Activated naive CD4-positive, alpha-beta T cell treated with anti-CD3 and anti-CD28 coated beads, Interleukin-2, amount 10 ng/mL, durations not matched to agents 7 days and 5 days (primary cell): ENCODE results near the gene RND3.

Experiments used
- CTCF ChIA-PET: fragments of 350-600 bp; sonication (Branson Sonifier 250); formaldehyde crosslinking; loops from one replicate; lab custom pipeline; 2021; ENCODE audit warnings: antibody characterized with exemption; lab: Charles Lee
- DNase-seq: peaks from one replicate; pipeline ENCODE4 v3.0.0-alpha.2; 2020
- H3K27ac Mint-ChIP-seq: one replicate; pipeline ENCODE4 v1.8.0; 2021; ENCODE audit warnings: mild to moderate bottlenecking, moderate library complexity, mixed read lengths
- H3K27me3 Mint-ChIP-seq: one replicate; pipeline ENCODE4 v1.8.0; 2021; ENCODE audit warnings: mild to moderate bottlenecking, mixed read lengths
- H3K36me3 Mint-ChIP-seq: one replicate; pipeline ENCODE4 v1.8.0; 2021; ENCODE audit warnings: mixed read lengths
- H3K4me1 Mint-ChIP-seq: one replicate; pipeline ENCODE4 v1.8.0; 2021; ENCODE audit warnings: mixed read lengths
- H3K4me3 Mint-ChIP-seq: one replicate; pipeline ENCODE4 v1.8.0; 2021; ENCODE audit warnings: mild to moderate bottlenecking, moderate library complexity, mixed read lengths
- H3K9me3 Mint-ChIP-seq: one replicate; pipeline ENCODE4 v1.8.0; 2021; ENCODE audit warnings: mixed read lengths

Gene RND3

GRCh38 chr2:150459281-150459680 is 28.2 kb downstream of the RND3 start:
- CTCF ChIA-PET: no interaction called here
- DNase-seq: no peak
- Mint-ChIP-seq H3K36me3 (no peaks in the 10 kb centered on the region), H3K9me3 (no peaks in the 10 kb centered on the region), H3K4me1 (no peaks in the 10 kb centered on the region), H3K4me3 (no peak overlapping the region), H3K27ac (no peak overlapping the region), H3K27me3 (no peaks in the 10 kb centered on the region)

GRCh38 chr2:150450765-150451164 is 36.7 kb downstream of the RND3 start:
- no peak overlapping the region for H3K27ac Mint-ChIP-seq
- no peaks in the 10 kb centered on the region for H3K27me3 Mint-ChIP-seq
- H3K4me1 Mint-ChIP-seq: no peaks in the 10 kb centered on the region
- no peaks in the 10 kb centered on the region for H3K36me3 Mint-ChIP-seq
- CTCF ChIA-PET: no interaction called here
- H3K4me3 Mint-ChIP-seq: no peak overlapping the region
- no peak for DNase-seq
- H3K9me3 Mint-ChIP-seq: no peaks in the 10 kb centered on the region

GRCh38 chr2:150449856-150450255 is 37.6 kb downstream of the RND3 start:
- no peaks in the 10 kb centered on the region for H3K36me3 Mint-ChIP-seq
- CTCF ChIA-PET: no interaction called here

GRCh38 chr2:150445398-150445797 is 42.1 kb downstream of the RND3 start:
- no peaks in the 10 kb centered on the region for H3K36me3 Mint-ChIP-seq
- no peak for DNase-seq
- CTCF ChIA-PET: interaction anchor here (0.7 kb wide), 1 partner anchor 239 kb away, joined by 3 read pairs; no protein-coding TSS in a partner anchor
- no peaks in the 10 kb centered on the region for H3K4me1 Mint-ChIP-seq
- no peaks in the 10 kb centered on the region for H3K9me3 Mint-ChIP-seq
- no peaks in the 10 kb centered on the region for H3K27me3 Mint-ChIP-seq
- H3K4me3 Mint-ChIP-seq: no peak overlapping the region
- H3K27ac Mint-ChIP-seq: no peak overlapping the region

More at GRCh38 chr2:150449856-150450255, 37.6 kb downstream of the RND3 start:
- Mint-ChIP-seq H3K27me3 (no peaks in the 10 kb centered on the region), H3K9me3 (no peaks in the 10 kb centered on the region), H3K4me3 (no peak overlapping the region), H3K4me1 (no peaks in the 10 kb centered on the region), H3K27ac (no peak overlapping the region)
- no peak for DNase-seq

- Mint-ChIP-seq H3K36me3 (no peaks in the 10 kb centered on the region), H3K4me1 (no peaks in the 10 kb centered on the region), H3K9me3 (no peaks in the 10 kb centered on the region), H3K27me3 (no peaks in the 10 kb centered on the region), H3K4me3 (no peak overlapping the region), H3K27ac (no peak overlapping the region)
- no peak for DNase-seq
- CTCF ChIA-PET: no interaction called here
These were observed 45.0 kb downstream of the RND3 start for GRCh38 chr2:150442484-150442883.

- Mint-ChIP-seq H3K27me3 (no peaks in the 10 kb centered on the region), H3K4me3 (no peak overlapping the region), H3K9me3 (no peaks in the 10 kb centered on the region), H3K4me1 (no peaks in the 10 kb centered on the region), H3K27ac (no peak overlapping the region), H3K36me3 (no peaks in the 10 kb centered on the region)
- CTCF ChIA-PET: no interaction called here
- DNase-seq: no peak
These were observed 45.7 kb downstream of the RND3 start for GRCh38 chr2:150441784-150442183.

GRCh38 chr2:150441226-150441625 is 46.2 kb downstream of the RND3 start:
- H3K27ac Mint-ChIP-seq: no peak overlapping the region
- no peaks in the 10 kb centered on the region for H3K4me1 Mint-ChIP-seq
- H3K36me3 Mint-ChIP-seq: no peaks in the 10 kb centered on the region
- H3K27me3 Mint-ChIP-seq: no peaks in the 10 kb centered on the region
- CTCF ChIA-PET: no interaction called here
- H3K4me3 Mint-ChIP-seq: no peak overlapping the region
- no peak for DNase-seq
- H3K9me3 Mint-ChIP-seq: no peaks in the 10 kb centered on the region

GRCh38 chr2:150438654-150439053 is 48.8 kb downstream of the RND3 start:
- Mint-ChIP-seq H3K36me3 (no peaks in the 10 kb centered on the region), H3K9me3 (no peaks in the 10 kb centered on the region), H3K27ac (no peak overlapping the region), H3K4me1 (no peaks in the 10 kb centered on the region), H3K4me3 (no peak overlapping the region), H3K27me3 (no peaks in the 10 kb centered on the region)
- DNase-seq: no peak
- CTCF ChIA-PET: no interaction called here

GRCh38 chr2:150438041-150438440 is 49.4 kb downstream of the RND3 start:
- no peaks in the 10 kb centered on the region for H3K36me3 Mint-ChIP-seq
- no peak overlapping the region for H3K4me3 Mint-ChIP-seq
- no peaks in the 10 kb centered on the region for H3K9me3 Mint-ChIP-seq
- no peaks in the 10 kb centered on the region for H3K4me1 Mint-ChIP-seq
- CTCF ChIA-PET: no interaction called here
- DNase-seq: no peak
- no peaks in the 10 kb centered on the region for H3K27me3 Mint-ChIP-seq
- no peak overlapping the region for H3K27ac Mint-ChIP-seq

- H3K27ac Mint-ChIP-seq: no peak overlapping the region
- no peaks in the 10 kb centered on the region for H3K27me3 Mint-ChIP-seq
- DNase-seq: no peak
- no peaks in the 10 kb centered on the region for H3K4me1 Mint-ChIP-seq
- CTCF ChIA-PET: no interaction called here
- no peaks in the 10 kb centered on the region for H3K36me3 Mint-ChIP-seq
- H3K4me3 Mint-ChIP-seq: no peak overlapping the region
- H3K9me3 Mint-ChIP-seq: no peaks in the 10 kb centered on the region
These were observed 55.2 kb downstream of the RND3 start for GRCh38 chr2:150432312-150432625.

GRCh38 chr2:150431561-150432311 is 55.7 kb downstream of the RND3 start:
- no peak overlapping the region for H3K27ac Mint-ChIP-seq
- no peak overlapping the region for H3K4me3 Mint-ChIP-seq
- no peaks in the 10 kb centered on the region for H3K4me1 Mint-ChIP-seq
- CTCF ChIA-PET: no interaction called here
- no peaks in the 10 kb centered on the region for H3K27me3 Mint-ChIP-seq
- no peak for DNase-seq
- H3K36me3 Mint-ChIP-seq: no peaks in the 10 kb centered on the region
- no peaks in the 10 kb centered on the region for H3K9me3 Mint-ChIP-seq

- CTCF ChIA-PET: no interaction called here
- no peak overlapping the region for H3K27ac Mint-ChIP-seq
- H3K27me3 Mint-ChIP-seq: peaks cover 4% of the 10 kb centered on the region
- no peaks in the 10 kb centered on the region for H3K9me3 Mint-ChIP-seq
- no peaks in the 10 kb centered on the region for H3K4me1 Mint-ChIP-seq
- no peaks in the 10 kb centered on the region for H3K36me3 Mint-ChIP-seq
- no peak for DNase-seq
- no peak overlapping the region for H3K4me3 Mint-ChIP-seq
These were observed 58.0 kb downstream of the RND3 start for GRCh38 chr2:150429384-150429961.

- Mint-ChIP-seq H3K27ac (no peak overlapping the region), H3K27me3 (peaks cover 4% of the 10 kb centered on the region), H3K36me3 (no peaks in the 10 kb centered on the region), H3K4me1 (no peaks in the 10 kb centered on the region), H3K4me3 (no peak overlapping the region), H3K9me3 (no peaks in the 10 kb centered on the region)
- CTCF ChIA-PET: no interaction called here
- no peak for DNase-seq
These were observed 58.8 kb downstream of the RND3 start for GRCh38 chr2:150428641-150429040.

GRCh38 chr2:150427298-150427697 is 60.2 kb downstream of the RND3 start:
- H3K27ac Mint-ChIP-seq: no peak overlapping the region
- H3K36me3 Mint-ChIP-seq: no peaks in the 10 kb centered on the region
- DNase-seq: no peak
- H3K9me3 Mint-ChIP-seq: no peaks in the 10 kb centered on the region
- CTCF ChIA-PET: no interaction called here
- H3K4me1 Mint-ChIP-seq: no peaks in the 10 kb centered on the region
- H3K4me3 Mint-ChIP-seq: no peak overlapping the region
- peaks cover 4% of the 10 kb centered on the region for H3K27me3 Mint-ChIP-seq

- Mint-ChIP-seq H3K9me3 (no peaks in the 10 kb centered on the region), H3K36me3 (no peaks in the 10 kb centered on the region), H3K27me3 (peaks cover 4% of the 10 kb centered on the region), H3K4me1 (no peaks in the 10 kb centered on the region), H3K4me3 (no peak overlapping the region), H3K27ac (no peak overlapping the region)
- CTCF ChIA-PET: no interaction called here
- DNase-seq: no peak
These were observed 60.7 kb downstream of the RND3 start for GRCh38 chr2:150426724-150427123.
